ENCODE measurements around the gene MAP3K1. TPM values are rescaled to one million over a fixed set of nuclear protein-coding genes. Genes with fewer than 3 reads are reported as not detected.

Gene MAP3K1
- total RNA-seq, 1 experiment from 2014 or later: 7.9 TPM

GRCh38 chr5:56914678-56915077 lies 99.3 kb downstream of the MAP3K1 start:
- ChIA-PET CTCF (interaction anchor here (0.6 to 0.9 kb wide), 4 partner anchors 30 to 351 kb away, joined by 3 to 4 read pairs (median 3); no protein-coding TSS in a partner anchor), POLR2A (no interaction called here)
- Mint-ChIP-seq H3K27me3 (ENCODE audit: insufficient read depth, unreplicated experiment) (no peaks in the 10 kb centered on the region), H3K4me3 (ENCODE audit: unreplicated experiment) (no peak overlapping the region), H3K27ac (ENCODE audit: low read depth, unreplicated experiment) (no peak overlapping the region), H3K9me3 (ENCODE audit: unreplicated experiment) (no peaks in the 10 kb centered on the region), H3K4me1 (ENCODE audit: insufficient read depth, unreplicated experiment) (no peaks in the 10 kb centered on the region), H3K36me3 (ENCODE audit: insufficient read depth, unreplicated experiment) (no peaks in the 10 kb centered on the region)
- TF ChIP-seq CTCF (IDR thresholded peaks at IDR 0.05; ENCODE audit: unreplicated experiment): no peak
- no TSS peak for BruUV-seq (replicated peaks)
- no peak for DNase-seq (ENCODE audit: unreplicated experiment)
- intact Hi-C loops (cut with micrococcal nuclease): no loop called here

- no peak for TF ChIP-seq CTCF (IDR thresholded peaks at IDR 0.05; ENCODE audit: unreplicated experiment)
- no TSS peak for BruUV-seq (replicated peaks)
- Mint-ChIP-seq H3K36me3 (ENCODE audit: insufficient read depth, unreplicated experiment) (peaks cover 20% of the 10 kb centered on the region), H3K4me1 (ENCODE audit: insufficient read depth, unreplicated experiment) (no peaks in the 10 kb centered on the region), H3K27me3 (ENCODE audit: insufficient read depth, unreplicated experiment) (no peaks in the 10 kb centered on the region), H3K9me3 (ENCODE audit: unreplicated experiment) (no peaks in the 10 kb centered on the region), H3K4me3 (ENCODE audit: unreplicated experiment) (no peak overlapping the region), H3K27ac (ENCODE audit: low read depth, unreplicated experiment) (no peak overlapping the region)
- intact Hi-C loops (cut with micrococcal nuclease): no loop called here
- no peak for DNase-seq (ENCODE audit: unreplicated experiment)
- ChIA-PET POLR2A (interaction anchor here (0.7 to 1.6 kb wide), 2 partner anchors 7 to 9 kb away, joined by 3 to 7 read pairs; partner anchors contain the start of gene SETD9), CTCF (interaction anchor here (0.9 to 3.1 kb wide), 4 partner anchors 15 to 221 kb away, joined by 3 to 15 read pairs (median 5); no protein-coding TSS in a partner anchor)
Measured at GRCh38 chr5:56917534-56917933, 102.2 kb downstream of the MAP3K1 start.

GRCh38 chr5:56918054-56918453 lies 102.7 kb downstream of the MAP3K1 start:
- CTCF ChIA-PET: interaction anchor here (0.5 to 3.1 kb wide), 5 partner anchors 16 to 220 kb away, joined by 3 to 15 read pairs (median 7); no protein-coding TSS in a partner anchor
- POLR2A ChIA-PET: interaction anchor here (0.7 to 1.6 kb wide), 3 partner anchors 8 to 33 kb away, joined by 3 to 7 read pairs (median 5); partner anchors contain the start of gene SETD9
- Mint-ChIP-seq H3K27ac (ENCODE audit: low read depth, unreplicated experiment) (no peak overlapping the region), H3K4me3 (ENCODE audit: unreplicated experiment) (no peak overlapping the region), H3K4me1 (ENCODE audit: insufficient read depth, unreplicated experiment) (no peaks in the 10 kb centered on the region), H3K9me3 (ENCODE audit: unreplicated experiment) (no peaks in the 10 kb centered on the region), H3K27me3 (ENCODE audit: insufficient read depth, unreplicated experiment) (no peaks in the 10 kb centered on the region), H3K36me3 (ENCODE audit: insufficient read depth, unreplicated experiment) (peaks cover 25% of the 10 kb centered on the region)
- BruUV-seq (replicated peaks): no TSS peak
- intact Hi-C loops (cut with micrococcal nuclease): no loop called here
- TF ChIP-seq CTCF (IDR thresholded peaks at IDR 0.05; ENCODE audit: unreplicated experiment): no peak
- no peak for DNase-seq (ENCODE audit: unreplicated experiment)

- Mint-ChIP-seq H3K4me1 (ENCODE audit: insufficient read depth, unreplicated experiment) (no peaks in the 10 kb centered on the region), H3K4me3 (ENCODE audit: unreplicated experiment) (no peak overlapping the region), H3K27ac (ENCODE audit: low read depth, unreplicated experiment) (no peak overlapping the region), H3K27me3 (ENCODE audit: insufficient read depth, unreplicated experiment) (no peaks in the 10 kb centered on the region), H3K9me3 (ENCODE audit: unreplicated experiment) (no peaks in the 10 kb centered on the region), H3K36me3 (ENCODE audit: insufficient read depth, unreplicated experiment) (peaks cover 40% of the 10 kb centered on the region)
- ChIA-PET POLR2A (interaction anchor here (0.6 to 2.2 kb wide), 2 partner anchors 10 to 937 kb away, joined by 4 to 21 read pairs; partner anchors contain the start of gene SETD9), CTCF (interaction anchor here (0.6 to 1.5 kb wide), 4 partner anchors 20 to 656 kb away, joined by 3 to 4 read pairs (median 3); no protein-coding TSS in a partner anchor)
- no TSS peak for BruUV-seq (replicated peaks)
- intact Hi-C loops (cut with micrococcal nuclease): no loop called here
- DNase-seq (ENCODE audit: unreplicated experiment): no peak
- TF ChIP-seq CTCF (IDR thresholded peaks at IDR 0.05; ENCODE audit: unreplicated experiment): no peak
Measured at GRCh38 chr5:56919942-56920662, 104.8 kb downstream of the MAP3K1 start.
